DMS114 treated with DMSO at 0.1 percent for 48 hours (cell line): Measurements from ENCODE around the gene BRINP1.

Experiments
- DNase-seq: peaks from one replicate; lab custom pipeline; 2025; ENCODE audit not compliant: unreplicated experiment; lab: John Stamatoyannopoulos, UW

The BRINP1 gene, protein sequence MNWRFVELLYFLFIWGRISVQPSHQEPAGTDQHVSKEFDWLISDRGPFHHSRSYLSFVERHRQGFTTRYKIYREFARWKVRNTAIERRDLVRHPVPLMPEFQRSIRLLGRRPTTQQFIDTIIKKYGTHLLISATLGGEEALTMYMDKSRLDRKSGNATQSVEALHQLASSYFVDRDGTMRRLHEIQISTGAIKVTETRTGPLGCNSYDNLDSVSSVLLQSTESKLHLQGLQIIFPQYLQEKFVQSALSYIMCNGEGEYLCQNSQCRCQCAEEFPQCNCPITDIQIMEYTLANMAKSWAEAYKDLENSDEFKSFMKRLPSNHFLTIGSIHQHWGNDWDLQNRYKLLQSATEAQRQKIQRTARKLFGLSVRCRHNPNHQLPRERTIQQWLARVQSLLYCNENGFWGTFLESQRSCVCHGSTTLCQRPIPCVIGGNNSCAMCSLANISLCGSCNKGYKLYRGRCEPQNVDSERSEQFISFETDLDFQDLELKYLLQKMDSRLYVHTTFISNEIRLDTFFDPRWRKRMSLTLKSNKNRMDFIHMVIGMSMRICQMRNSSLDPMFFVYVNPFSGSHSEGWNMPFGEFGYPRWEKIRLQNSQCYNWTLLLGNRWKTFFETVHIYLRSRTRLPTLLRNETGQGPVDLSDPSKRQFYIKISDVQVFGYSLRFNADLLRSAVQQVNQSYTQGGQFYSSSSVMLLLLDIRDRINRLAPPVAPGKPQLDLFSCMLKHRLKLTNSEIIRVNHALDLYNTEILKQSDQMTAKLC

DNA sequence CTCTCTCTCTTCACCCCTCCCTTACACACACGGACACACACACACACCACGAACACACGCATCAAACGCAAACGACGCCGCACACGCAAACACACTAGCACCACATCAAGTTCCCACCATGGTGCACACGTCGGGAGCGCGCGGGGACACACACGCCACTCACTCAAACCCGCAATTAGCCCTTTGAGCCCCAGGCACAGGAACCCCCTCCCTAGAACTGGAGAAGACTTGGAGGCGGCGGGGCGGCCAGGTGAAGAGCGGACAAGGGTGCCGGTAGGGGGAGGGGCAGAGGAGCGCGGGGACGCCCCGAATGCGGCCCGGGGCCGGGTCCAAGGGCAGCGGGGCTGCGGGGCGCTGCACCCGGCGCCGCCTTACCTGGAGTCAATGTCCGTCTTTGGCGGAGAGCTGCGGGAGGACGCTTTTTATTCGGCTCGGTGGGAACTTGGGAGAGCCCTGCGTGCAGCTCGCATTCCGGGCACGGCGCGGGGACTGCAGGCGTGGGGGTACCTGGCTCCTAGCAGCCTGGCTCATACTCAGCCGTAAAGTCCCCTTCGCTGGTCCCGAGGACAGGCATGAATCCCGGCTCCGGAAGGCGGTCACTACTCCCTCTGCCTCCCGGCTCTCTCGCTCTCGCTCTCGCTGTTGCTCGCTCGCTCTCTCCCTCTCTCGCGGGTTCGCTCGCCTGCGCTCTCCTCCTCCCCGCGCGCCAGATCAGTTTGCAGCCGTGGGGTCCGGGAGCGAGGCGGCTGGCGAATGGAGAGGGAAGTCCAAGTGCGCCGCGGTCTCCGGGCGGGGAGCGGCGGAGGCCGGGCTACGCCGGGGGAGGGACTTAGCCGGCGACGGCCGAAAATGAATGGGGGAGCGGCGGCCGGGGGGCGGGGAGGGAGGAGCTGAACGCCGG is at the start of gene BRINP1:
BRINP1 (minus strand) TSS at position 755 of the 901 bp plus-strand sequence. CDS start 56,080 bp downstream, outside the sequence.
- DNase-seq: no peak

DNA sequence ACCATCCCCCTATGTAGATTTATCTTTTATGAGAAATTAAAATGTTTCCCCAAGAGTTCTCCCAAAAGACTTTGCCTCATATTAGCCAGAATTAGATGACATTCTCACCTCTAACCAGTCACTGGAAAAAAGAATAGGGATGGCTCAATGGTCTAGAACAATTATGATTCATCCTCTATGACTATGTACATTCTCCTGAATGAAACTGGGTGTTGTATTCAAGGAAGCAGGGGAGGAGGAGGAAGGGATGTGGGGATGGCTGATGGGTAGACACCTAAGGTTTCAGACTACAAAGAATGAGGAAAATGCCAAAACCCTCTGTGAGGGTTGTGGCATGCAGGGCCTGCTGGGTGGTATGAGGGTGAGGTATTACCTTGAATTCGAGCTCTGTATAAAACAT is 49.5 kb upstream of the BRINP1 start:
- DNase-seq: no peak

DNA sequence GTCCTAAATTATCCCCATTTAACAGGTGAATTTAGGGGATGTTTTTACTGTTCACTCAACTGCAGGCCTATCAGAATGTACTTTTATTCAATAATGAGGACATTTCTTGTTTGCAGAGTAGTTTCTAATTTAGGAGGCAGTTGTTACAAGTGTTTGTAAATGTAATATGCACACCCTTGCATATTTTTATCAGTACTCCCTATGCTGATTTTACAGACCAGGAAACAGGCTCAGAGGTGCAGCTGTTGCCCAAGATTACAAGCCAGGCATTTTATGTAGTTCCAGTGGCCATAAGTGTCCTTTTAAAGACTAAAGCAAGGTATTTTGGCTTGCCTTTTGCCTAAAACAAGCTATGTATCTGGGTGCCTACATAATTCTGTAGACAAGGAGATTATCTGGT is 47.6 kb upstream of the BRINP1 start:
- DNase-seq: no peak

DNA sequence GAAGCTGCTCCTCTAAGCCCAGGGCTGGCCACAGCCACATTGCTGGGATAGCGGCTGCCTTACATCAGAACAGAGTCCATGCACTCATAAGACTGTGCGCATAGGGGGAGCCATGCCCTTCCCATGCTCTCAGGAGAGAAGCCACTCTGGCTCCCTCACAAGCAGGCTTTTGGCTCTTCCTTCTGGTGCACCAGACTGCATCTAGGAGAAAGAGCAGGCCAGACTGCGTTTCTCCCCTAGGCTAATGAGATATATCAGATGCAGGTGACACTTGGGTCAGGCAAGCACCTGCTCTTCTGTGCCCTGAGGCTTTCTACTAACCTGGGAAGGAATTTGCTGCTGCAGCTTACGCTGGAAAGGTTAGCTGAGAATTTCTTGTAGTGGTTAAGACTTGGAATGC is 43.2 kb upstream of the BRINP1 start:
- DNase-seq: no peak

DNA sequence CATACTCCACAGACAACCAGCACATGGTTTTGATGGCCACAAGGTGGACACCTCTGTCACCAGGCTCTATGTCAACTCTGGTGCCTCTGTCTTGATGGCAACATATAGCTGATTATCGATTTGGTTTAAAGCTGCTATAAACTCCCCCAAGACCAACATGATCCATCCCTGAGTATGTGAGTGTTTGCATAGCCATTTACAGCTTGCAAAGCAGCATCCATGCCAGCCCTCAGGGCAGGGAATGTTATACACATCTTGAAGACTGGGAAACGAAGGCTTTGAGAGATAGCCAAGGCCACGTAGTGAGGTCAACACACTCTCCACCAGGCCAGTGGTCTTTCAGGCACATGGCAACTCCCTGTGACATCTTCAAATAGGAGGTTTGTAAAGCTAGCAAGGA is 40.3 kb upstream of the BRINP1 start:
- DNase-seq: no peak

DNA sequence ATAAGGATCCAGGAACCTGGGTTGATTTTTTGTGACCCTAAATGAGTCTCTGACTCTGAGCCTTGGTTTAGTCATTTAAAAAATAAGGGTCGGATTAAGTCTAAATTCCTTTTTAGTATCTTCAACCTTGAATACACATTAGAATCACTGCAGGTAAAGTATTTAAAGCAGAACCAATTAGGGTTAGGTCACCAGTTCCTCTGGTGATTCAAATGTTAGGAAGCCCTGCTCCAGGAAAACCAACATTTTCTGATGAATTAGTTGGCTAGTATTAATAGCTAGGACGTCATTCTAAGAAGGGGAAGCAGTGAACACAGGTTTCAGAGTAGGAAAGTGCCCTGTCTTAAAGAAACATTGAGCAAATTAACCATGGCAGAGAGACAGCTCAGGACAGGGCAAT is 31.4 kb upstream of the BRINP1 start:
- DNase-seq: no peak

DNA sequence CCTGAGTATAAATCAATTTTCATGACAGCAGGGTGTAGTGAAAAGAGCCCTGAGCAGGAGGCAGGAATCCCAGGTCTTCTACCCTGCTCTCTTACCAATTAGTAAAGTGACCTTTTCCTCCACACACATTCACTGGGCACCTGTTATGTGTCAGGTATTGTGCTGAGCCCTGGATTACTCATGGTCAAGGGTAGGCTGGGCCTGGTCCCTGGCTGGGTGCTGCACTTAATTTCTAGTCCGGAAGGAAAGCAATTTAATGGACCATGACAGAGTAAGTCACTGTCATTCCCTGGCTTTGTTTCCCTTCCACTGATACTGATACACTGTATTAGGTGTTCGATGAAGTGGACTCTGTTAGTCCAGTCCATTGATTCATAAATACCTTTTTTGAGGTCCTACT is 29.1 kb upstream of the BRINP1 start:
- DNase-seq: no peak

DNA sequence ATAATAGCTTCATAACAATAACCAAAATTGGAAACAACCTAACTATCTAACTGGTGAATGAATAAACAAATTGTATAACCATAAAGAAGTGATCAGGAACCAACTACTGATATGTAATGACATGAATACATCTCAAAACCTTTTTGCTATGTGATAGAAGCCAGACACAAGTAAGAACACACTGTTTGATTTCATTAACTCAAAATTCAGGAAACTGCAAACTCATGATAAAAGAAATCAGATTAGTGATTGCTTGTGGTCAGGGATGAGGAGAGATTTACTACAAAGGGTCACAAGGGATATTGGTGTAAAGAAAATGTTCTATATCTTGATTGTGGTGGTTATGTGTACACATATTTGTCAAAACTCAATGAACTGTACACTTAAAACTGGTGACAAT is 22.6 kb upstream of the BRINP1 start:
- no peak for DNase-seq

DNA sequence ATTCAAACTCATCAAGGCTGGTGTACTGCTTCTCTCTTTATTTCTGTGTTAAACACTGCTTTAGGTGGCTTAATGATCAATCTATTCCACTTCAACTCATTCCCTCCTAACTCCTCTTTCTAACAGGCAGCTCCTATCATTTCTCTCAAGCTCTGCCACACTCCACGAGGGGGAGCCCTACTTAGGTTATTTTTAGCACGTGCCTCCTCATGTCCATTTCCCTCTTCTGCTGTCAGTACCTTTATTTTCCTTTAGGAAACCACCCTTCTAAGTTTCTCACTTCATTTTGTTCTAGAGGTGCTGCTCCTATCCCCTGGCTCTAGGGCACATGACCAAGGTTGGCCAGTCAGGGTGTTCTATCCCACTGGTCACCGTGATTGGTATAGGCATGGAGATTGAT is 6.7 kb upstream of the BRINP1 start:
- DNase-seq: no peak

DNA sequence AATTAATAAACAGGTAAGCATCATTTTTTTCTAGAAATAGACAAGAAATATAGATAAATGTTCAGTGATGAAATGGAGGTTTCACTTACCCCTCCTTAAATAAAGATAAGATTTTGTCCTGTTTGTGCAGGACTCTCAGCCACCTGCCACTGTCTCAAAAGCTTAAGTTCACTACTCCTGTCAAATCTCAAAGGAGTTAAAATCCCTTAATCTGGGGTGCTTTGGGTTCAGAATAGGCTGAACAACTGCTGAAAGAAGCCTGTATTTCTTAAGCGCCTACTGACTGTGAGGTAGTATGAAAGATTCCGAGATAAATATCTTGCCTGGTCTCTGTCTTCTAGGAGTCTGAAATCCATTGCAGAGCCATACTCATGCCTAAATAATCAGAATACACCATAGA is 3.7 kb upstream of the BRINP1 start:
- DNase-seq: no peak

DNA sequence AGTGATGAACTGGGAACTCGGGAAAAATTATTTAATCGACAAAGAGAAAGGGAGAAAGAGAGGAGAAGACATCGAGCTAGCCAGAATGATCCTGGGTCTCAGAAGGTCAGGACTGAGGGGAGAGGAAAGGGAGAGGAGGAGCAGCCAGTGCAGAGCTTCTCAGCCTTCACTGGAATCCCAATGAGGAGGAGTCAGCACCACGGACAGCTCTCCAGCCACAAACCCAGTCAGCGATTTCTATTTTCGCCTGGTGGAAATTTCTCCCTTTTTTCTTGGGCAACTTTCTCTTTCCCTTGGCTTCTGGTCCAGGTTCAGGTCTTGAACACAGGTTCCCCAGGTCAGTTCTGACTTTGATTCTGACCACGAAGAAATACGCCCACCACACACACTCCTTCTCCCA is 1.6 kb upstream of the BRINP1 start:
- DNase-seq: no peak

DNA sequence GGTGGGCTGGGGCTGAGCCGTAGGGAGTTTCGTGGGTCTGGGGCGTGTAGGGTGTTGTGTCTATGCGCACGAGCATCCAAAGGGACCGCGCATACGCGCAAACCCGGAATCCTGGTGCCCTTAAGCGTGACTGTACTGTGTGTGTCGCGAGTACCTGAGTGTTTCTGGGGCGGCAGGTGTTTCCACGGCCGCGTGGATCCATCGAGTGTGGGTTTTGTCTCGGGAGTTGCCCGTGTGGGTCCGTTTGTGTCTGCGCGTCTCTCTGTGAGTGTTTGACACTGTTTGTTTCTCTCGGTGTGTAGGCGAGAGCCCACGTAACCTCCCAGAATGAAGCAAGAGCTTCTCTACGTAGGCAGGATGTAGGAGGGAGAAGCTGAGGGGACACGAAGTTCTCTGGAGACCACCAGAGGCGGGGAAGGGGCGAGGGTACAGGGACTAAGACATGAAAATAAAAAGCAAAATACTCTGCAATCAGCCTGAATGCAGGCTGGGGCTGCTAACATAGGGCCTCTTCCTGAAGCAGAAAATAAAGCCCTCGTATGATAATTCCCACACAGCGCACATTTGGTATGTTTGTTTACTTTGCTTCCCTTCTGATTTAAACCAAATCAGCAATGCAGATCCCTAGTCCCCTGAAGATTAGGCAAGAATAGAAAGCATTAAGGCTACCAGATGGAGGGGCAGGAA is 588 bp upstream of the BRINP1 start:
- no peak for DNase-seq

DNA sequence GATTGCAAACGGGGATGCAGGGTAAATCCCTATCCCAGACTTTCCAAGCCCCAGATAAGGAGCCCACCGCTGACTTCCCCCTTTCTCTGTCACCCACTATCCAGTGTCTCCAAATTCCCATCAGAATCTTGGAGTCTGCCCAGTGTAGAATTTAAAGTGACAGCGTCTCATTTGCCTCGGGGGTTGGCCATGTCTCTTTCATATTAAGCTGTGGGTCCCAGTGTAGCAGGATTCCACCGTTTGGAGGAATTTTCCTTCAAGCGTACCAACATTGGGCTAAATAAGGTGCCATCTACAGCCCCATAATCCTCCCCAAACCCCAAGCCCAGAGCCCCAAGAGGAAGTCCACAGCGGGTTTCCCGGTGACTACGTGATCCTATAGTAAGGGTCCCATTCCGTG is 1.1 kb downstream of the BRINP1 start:
- DNase-seq: no peak

DNA sequence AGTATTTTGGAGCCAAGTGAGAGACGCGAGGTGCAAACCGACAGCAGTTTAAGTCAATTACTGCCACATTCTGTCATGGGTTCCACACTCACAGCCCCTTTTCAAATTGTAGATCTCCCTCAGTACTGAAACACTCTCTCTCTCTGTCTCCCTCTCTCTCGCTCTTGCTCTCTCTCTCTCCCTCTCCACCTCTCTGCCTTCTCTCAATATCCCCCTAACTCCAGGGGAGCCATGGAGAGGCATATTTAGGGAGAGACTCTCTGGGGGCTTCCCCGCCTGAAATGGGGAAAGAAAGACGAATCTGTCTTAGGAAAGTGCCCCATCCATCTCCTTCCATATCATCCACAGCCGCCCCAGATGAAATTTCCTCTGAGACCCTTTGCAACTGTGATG is 1.6 kb downstream of the BRINP1 start:
- DNase-seq: no peak

DNA sequence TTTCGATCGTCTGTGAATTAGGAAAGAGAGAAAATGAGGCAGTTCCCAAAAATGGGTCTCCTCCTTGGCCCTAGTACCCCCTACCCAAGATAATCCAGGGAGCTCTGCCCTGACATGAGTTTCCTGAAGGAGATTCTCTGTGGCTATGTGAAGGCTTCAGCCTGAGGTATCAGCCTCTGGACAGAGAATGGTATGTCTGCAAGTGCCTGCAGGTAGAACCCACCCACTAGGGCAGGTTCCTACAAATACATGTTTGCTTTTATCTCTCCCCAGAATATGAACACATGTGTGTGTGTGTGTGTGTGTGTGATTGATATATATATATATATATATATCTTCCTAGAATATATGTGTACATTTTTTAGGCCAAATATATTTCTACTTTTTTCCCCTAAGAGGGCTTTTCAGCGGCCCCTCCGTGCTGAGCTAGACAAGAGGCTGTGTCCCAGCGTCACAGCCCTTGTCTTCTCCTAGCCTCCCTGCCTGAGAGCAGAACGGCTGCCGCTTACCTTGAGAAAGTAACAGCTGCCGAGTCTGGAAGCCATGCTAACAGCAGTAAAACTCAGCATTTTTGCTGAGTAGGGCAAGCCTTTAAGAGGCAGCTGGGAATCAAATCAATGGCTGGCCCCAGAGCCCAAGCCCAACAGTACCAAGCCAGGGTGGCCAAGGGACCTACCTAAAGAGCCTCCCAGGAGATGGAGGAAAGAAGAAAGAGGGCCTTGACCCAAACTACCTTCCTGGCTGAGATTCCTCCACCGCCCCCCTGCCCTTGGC is 2.1 kb downstream of the BRINP1 start:
- DNase-seq: no peak

DNA sequence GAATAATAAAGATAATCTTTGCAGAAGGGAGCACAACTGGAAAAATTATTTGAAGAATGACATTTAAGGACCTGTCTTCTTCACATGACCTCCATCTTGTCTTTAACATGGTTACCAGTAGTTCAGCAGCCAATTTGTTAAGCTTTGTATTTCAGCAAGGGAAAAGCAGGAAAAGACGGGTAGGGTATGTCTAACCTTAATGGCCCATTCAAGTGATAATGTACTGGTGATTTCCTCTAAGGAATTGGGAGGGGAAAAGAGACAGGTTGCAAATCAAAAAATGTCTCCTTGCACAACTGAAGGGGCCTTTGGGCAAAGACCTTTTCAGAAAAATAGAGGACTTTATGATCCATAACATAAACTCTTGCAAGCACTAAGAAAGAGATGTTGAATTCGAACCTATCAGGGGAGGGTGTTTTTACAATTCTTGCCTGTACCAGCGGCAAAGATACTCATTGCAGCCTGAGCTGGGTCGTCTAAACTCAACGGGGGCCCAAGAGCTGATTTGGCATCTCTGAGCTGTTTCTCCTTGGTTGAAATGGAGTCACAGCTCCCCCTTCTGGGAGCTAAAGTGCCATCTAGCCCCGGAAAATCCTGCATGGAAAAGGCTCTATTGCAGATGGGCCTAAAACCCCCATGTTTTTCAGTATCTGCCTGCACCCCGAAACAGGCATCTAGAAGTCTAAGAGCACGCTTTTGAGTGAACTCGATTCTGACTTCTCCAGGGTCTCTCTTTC is 3.8 kb downstream of the BRINP1 start:
- DNase-seq: peak; percentile 2

DNA sequence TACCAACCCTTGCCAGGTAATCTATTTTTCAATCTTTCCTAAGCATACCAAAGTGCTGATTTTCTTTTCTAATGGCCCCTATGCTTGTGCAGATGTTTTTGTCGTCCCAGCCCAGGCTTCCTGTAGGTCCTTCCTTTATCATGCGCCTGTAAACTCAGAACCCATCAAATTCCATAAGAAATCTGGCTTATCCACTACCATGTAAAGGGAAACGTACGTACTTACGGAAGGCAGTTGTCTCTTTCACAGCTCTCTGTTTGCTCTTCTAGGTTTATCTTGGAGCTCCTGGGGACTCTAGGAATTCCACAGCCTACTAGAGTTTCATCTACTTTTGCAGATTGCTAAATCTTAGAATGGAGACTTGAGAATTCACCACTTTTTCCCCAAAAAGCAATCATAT is 9.0 kb downstream of the BRINP1 start:
- no peak for DNase-seq

DNA sequence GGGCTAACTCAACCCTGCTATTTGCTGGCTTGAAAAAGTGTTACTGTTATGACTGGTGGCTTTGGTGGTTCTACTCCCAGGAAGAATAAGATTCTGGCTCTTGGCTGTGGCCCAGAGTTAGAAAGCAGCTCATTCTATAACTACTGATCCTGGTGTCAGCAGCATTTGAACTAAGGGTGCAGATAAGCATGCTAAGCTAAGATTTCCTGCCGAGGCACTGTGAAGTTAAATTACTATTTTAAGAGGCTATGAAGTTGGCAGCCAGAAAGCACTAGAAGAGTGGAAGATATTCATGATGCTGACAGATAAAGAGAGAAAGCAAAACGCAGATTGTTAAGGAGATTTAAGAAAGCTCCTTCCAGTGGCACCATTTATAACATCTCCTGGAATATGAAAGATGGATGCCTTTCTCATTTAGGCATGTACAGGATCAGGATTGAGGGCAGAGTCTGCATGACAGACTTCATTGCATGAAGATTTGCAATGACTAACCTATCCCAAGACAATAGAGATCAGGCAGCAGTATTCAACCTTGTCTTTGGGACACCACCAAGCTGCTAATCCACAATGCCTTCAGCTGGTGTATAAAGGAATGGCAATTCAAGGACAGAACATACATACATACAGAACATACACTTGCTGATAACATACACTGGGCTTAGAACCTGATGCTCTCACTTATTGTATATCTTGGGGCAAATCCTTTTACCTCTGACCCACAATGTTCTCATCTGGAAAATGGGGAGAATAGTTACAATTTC is 11.7 kb downstream of the BRINP1 start:
- no peak for DNase-seq

DNA sequence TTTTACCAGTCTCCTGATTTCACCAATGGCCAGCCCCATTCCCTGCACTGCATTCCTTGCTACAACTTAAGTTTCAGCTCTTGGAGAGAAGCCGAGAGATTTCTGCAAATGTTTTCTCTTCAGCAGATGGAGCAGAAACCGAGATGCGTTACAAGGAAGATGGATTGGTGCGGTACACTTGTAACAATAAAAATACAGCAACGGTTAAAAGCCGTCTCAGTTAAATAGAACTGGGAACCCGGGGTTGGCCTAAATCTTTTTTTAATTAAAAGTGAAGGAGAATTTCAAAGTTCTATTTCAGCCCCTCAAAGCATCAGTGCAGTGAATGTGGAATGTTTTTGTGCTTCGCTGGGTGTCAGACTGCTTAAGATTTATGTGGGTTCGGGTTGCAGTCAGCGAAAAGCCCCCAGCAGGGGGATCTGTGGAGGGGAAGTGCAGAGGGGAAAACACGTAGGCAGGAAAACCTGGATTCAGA is 19.8 kb downstream of the BRINP1 start:
- DNase-seq: no peak
